Esophagus squamous epithelium (tissue), 4 donors: ENCODE measurements around the gene COL27A1.

ENCODE experiments used
- CTCF ChIP-seq, 6 experiments: fragments of 450-650 bp in 4 of 6; fragments of 200-600 bp in 2 of 6; sonication (generic) in 2 of 6; IDR thresholded peaks; one replicate each; pipeline ENCODE4 v1.5.1; 2016 to 2019; ENCODE audit warnings: antibody characterized with exemption in 6 of 6, mild to moderate bottlenecking in 4 of 6, moderate library complexity in 4 of 6
- POLR2A ChIP-seq, 4 donors: fragments of 450-650 bp; IDR thresholded peaks; one replicate each; pipeline ENCODE4 v1.6.1; 2017; ENCODE audit warnings: antibody characterized with exemption in 4 of 4, mild to moderate bottlenecking in 4 of 4, moderate library complexity in 3 of 4

GRCh38 chr9:114192539-114192938 is 37.2 kb downstream of the COL27A1 start:
- TF ChIP-seq CTCF (IDR thresholded peaks at IDR 0.05) (no peak), POLR2A (IDR thresholded peaks at IDR 0.05) (no peak)
